Natural killer cell treated with Interleukin-12 subunit alpha and Interleukin-12 subunit beta and Interleukin-15 and Interleukin-18, amount 100 ng/mL, for 72 hours (primary cell): Measurements from ENCODE around the gene LONP1. TPM values are rescaled to one million over a fixed set of nuclear protein-coding genes. Genes with fewer than 3 reads are reported as not detected.

ENCODE experiments used
- ATAC-seq, 2 donors: fragments of 150-1000 bp; cut with Tn5 transposase in 1 of 2; sonication (Bioruptor Pico), chemical (Tn5 transposase) in 1 of 2; 2 replicates each; pipeline ENCODE4 v1.10.0; 2021
- DNase-seq: peaks from one replicate; pipeline ENCODE4 v3.0.0; 2022; ENCODE audit warnings: low spot score
- H3K27ac Mint-ChIP-seq, 2 donors: 1 replicate in 1 of 2; 2 replicates in 1 of 2; pipeline ENCODE4 v1.8.0; 2022; ENCODE audit warnings: mixed read lengths in 2 of 2, mild to moderate bottlenecking in 1 of 2, moderate library complexity in 1 of 2
- H3K27me3 Mint-ChIP-seq, 2 donors: 1 replicate in 1 of 2; 2 replicates in 1 of 2; pipeline ENCODE4 v1.8.0; 2022; ENCODE audit warnings: mixed read lengths in 2 of 2
- H3K36me3 Mint-ChIP-seq: one replicate; pipeline ENCODE4 v1.8.0; 2022; ENCODE audit warnings: mixed read lengths
- H3K4me1 Mint-ChIP-seq, 2 donors: 1 replicate in 1 of 2; 2 replicates in 1 of 2; pipeline ENCODE4 v1.8.0; 2022; ENCODE audit warnings: low read depth in 2 of 2, mixed read lengths in 2 of 2, mild to moderate bottlenecking in 1 of 2
- H3K4me3 Mint-ChIP-seq: one replicate; pipeline ENCODE4 v1.8.0; 2022; ENCODE audit warnings: mixed read lengths
- H3K9me3 Mint-ChIP-seq: 2 replicates; pipeline ENCODE4 v1.8.0; 2022; ENCODE audit warnings: mixed read lengths
- total RNA-seq, 2 donors: library from RNA; stranded (reverse); gene quantifications; one replicate each; pipeline ENCODE4 v1.2.3, GENCODE V29; 2022

The LONP1 gene
- total RNA-seq, 2 donors from 2014 or later: 151 to 267 TPM

GRCh38 chr19:5648464-5648863 is 71.5 kb downstream of the LONP1 start:
- Mint-ChIP-seq H3K9me3 (no peaks in the 10 kb centered on the region), H3K36me3 (peaks cover 45% of the 10 kb centered on the region), H3K27ac (peak overlapping the region in 1 of 2 donors; percentile 29), H3K27me3 (no peaks in the 10 kb centered on the region), H3K4me3 (no peak overlapping the region), H3K4me1 (peaks cover 8 to 26% of the 10 kb centered on the region in 2 donors)
- ATAC-seq (no peak), DNase-seq (no peak)

GRCh38 chr19:5646703-5647102 is 73.2 kb downstream of the LONP1 start:
- no peaks in the 10 kb centered on the region for H3K27me3 Mint-ChIP-seq
- ATAC-seq: no peak
- H3K36me3 Mint-ChIP-seq: peaks cover 51% of the 10 kb centered on the region
- no peaks in the 10 kb centered on the region for H3K9me3 Mint-ChIP-seq
- no peak for DNase-seq
- no peak overlapping the region for H3K4me3 Mint-ChIP-seq
- peaks cover 14 to 30% of the 10 kb centered on the region in 2 donors for H3K4me1 Mint-ChIP-seq
- peak overlapping the region in 1 of 2 donors; percentile 53 for H3K27ac Mint-ChIP-seq

GRCh38 chr19:5645409-5645808 is 74.5 kb downstream of the LONP1 start:
- DNase-seq (no peak), ATAC-seq (no peak)
- H3K27me3 Mint-ChIP-seq: no peaks in the 10 kb centered on the region
- no peak overlapping the region for H3K4me3 Mint-ChIP-seq
- H3K36me3 Mint-ChIP-seq: peaks cover 57% of the 10 kb centered on the region
- H3K9me3 Mint-ChIP-seq: no peaks in the 10 kb centered on the region
- peaks cover 20 to 35% of the 10 kb centered on the region in 2 donors for H3K4me1 Mint-ChIP-seq
- H3K27ac Mint-ChIP-seq: no peak overlapping the region

- no peak overlapping the region for H3K4me3 Mint-ChIP-seq
- H3K27me3 Mint-ChIP-seq: no peaks in the 10 kb centered on the region
- no peak overlapping the region for H3K27ac Mint-ChIP-seq
- H3K9me3 Mint-ChIP-seq: no peaks in the 10 kb centered on the region
- ATAC-seq: no peak
- DNase-seq: no peak
- H3K36me3 Mint-ChIP-seq: peaks cover 50% of the 10 kb centered on the region
- H3K4me1 Mint-ChIP-seq: peaks cover 20 to 35% of the 10 kb centered on the region in 2 donors
These were observed 75.9 kb downstream of the LONP1 start for GRCh38 chr19:5644037-5644436.

- H3K4me3 Mint-ChIP-seq: no peak overlapping the region
- ATAC-seq (no peak), DNase-seq (no peak)
- H3K27me3 Mint-ChIP-seq: no peaks in the 10 kb centered on the region
- H3K4me1 Mint-ChIP-seq: peaks cover 20 to 34% of the 10 kb centered on the region in 2 donors
- H3K9me3 Mint-ChIP-seq: no peaks in the 10 kb centered on the region
- H3K27ac Mint-ChIP-seq: no peak overlapping the region
- peaks cover 45% of the 10 kb centered on the region for H3K36me3 Mint-ChIP-seq
These were observed 76.9 kb downstream of the LONP1 start for GRCh38 chr19:5643060-5643459.

GRCh38 chr19:5642204-5642603 is 77.7 kb downstream of the LONP1 start:
- peaks cover 20 to 37% of the 10 kb centered on the region in 2 donors for H3K4me1 Mint-ChIP-seq
- no peak overlapping the region for H3K4me3 Mint-ChIP-seq
- H3K27ac Mint-ChIP-seq: no peak overlapping the region
- ATAC-seq (no peak), DNase-seq (no peak)
- no peaks in the 10 kb centered on the region for H3K9me3 Mint-ChIP-seq
- no peaks in the 10 kb centered on the region for H3K27me3 Mint-ChIP-seq
- peaks cover 43% of the 10 kb centered on the region for H3K36me3 Mint-ChIP-seq

Other genes starting within 250 kb of the LONP1 start
- gene TINCR, start 152.2 kb downstream of the LONP1 start, total RNA-seq: 1 to 10 TPM in 1 of 2 donors, under 1 TPM in 1; 0.57 to 2.6 TPM
- 100 to 1,000 TPM; 116 to 204 TPM for gene SAFB2, start 97.4 kb downstream of the LONP1 start, total RNA-seq
- gene SAFB, start 97.1 kb downstream of the LONP1 start, total RNA-seq: 100 to 1,000 TPM; 126 to 190 TPM
- 10 to 100 TPM; 40.7 to 41.4 TPM for gene MICOS13, start 39.6 kb downstream of the LONP1 start, total RNA-seq
- gene HSD11B1L, start 39.1 kb downstream of the LONP1 start, total RNA-seq: 1 to 10 TPM; 1.8 to 3.6 TPM
- 100 to 1,000 TPM; 645 to 764 TPM for gene RPL36, start 29.9 kb downstream of the LONP1 start, total RNA-seq
- gene CATSPERD, start 491 bp upstream of the LONP1 start, total RNA-seq: not detected
- gene PRR22, start 64.6 kb upstream of the LONP1 start, total RNA-seq: 10 to 100 TPM in 1 of 2 donors, 1 to 10 TPM in 1; 8.5 to 21.5 TPM
- 100 to 1,000 TPM in 1 of 2 donors, 10 to 100 TPM in 1; 90.1 to 155 TPM for gene DUS3L, start 71.0 kb upstream of the LONP1 start, total RNA-seq
- gene NRTN, start 84.9 kb upstream of the LONP1 start, total RNA-seq: not detected
- gene FUT6, start 119.6 kb upstream of the LONP1 start, total RNA-seq: not detected
- not detected for gene FUT3, start 131.3 kb upstream of the LONP1 start, total RNA-seq
- gene FUT5, start 150.4 kb upstream of the LONP1 start, total RNA-seq: not detected
- 100 to 1,000 TPM; 170 to 189 TPM for gene NDUFA11, start 183.6 kb upstream of the LONP1 start, total RNA-seq
- 1 to 10 TPM; 4.4 to 6.7 TPM for gene VMAC, start 184.7 kb upstream of the LONP1 start, total RNA-seq
- 1 to 10 TPM; 7.6 to 8.6 TPM for gene CAPS, start 194.1 kb upstream of the LONP1 start, total RNA-seq